Superior temporal gyrus (tissue), 1 donor: ENCODE data around the gene NACC2.
A peak's percentile ranks its signal among the peaks of the same experiment; 100 is the strongest.

Source experiments
- DNase-seq: peaks from one replicate; pipeline ENCODE4 v3.0.0-alpha.2; 2016; ENCODE audit errors: extremely low spot score

Gene NACC2

DNA sequence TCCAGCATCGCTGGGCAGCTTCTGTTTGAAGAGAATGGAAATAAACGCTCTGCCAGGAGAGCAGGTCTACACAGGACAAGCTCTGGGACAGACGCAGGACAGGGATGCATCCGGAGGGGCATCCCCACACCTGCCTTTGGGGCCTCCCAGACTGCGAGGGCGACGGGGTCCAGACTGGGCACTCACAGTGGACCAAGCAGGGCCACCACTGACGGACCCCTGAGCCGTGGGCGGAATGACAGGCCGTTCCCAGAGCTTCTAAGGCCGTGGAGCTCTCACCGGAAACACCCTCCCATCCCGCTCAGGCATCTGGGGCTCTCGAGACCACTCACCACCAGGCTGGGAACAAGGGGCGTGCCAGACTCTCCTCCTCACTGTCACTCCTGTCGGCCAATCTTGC, 34.1 kb upstream of the NACC2 start:
- no peak for DNase-seq

DNA sequence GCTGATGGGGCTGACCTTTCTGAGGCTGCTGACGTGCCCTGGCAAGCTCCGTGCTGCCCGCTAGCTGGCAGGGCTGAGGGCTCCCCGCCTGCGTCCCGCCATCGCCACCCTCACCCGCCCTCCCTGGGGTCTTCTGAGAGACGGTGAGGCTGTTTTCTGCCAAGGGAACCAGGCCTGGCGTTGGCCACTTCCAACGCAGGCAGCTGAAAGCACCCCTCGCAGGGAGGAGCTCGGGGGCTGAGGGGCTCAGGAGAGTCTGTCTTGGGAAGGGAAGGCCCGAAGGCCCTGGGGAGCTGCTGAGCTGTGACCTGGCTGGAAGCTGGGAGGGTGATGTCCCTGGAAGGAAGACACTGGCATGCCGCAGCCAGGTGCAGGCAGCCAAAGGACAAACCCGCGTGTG, 33.3 kb upstream of the NACC2 start:
- no peak for DNase-seq

DNA sequence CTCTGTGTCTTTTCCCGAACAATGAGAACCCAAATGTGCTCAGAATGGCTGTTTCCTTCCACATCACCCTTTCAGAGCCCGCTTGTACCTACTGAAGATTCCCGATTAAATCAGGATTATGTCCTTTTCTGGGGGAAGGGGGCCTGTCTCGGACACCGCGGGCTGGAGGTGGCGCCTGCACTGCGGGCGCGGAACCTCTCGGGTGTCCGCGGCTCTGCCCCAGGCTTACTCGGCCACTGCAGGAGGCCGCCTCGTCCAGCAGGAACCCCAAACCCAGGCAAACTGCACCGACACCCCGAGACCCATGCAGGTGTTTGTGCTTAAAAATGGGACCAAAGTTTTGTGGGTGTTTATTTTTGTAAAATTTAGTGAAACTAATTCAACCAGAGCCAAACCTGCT, 32.2 kb upstream of the NACC2 start:
- no peak for DNase-seq

DNA sequence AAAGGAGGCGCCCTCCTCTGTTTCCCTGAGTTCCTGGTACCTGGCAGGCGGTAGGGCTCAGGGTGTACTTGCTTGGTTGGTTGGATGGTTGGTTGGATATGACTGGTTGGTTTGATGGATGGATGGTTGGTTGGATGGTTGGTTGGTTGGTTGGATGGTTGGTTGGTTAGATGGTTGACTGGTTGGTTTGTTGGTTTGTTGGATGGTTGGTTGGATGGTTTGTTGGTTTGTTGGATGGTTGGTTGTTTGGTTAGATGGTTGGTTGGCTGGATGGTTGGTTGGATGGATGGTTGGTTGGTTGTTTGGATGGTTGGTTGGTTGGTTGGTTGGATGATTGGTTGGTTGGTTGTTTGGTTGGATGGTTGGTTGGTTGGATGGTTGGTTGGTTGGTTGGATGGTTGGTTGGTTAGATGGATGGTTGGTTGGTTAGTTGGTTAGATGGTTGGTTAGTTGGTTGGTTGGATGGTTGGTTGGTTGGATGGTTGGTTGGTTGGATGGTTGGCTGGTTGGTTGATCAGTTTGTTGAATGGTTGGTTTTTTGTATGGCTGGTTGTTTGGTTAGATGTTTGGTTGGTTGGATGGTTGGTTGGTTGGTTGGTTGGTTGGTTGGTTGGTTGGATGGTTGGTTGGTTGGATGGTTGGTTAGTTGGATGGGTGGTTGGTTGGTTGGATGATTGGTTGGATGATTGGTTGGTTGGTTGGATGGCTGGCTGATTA, 30.0 kb upstream of the NACC2 start:
- DNase-seq = no peak

DNA sequence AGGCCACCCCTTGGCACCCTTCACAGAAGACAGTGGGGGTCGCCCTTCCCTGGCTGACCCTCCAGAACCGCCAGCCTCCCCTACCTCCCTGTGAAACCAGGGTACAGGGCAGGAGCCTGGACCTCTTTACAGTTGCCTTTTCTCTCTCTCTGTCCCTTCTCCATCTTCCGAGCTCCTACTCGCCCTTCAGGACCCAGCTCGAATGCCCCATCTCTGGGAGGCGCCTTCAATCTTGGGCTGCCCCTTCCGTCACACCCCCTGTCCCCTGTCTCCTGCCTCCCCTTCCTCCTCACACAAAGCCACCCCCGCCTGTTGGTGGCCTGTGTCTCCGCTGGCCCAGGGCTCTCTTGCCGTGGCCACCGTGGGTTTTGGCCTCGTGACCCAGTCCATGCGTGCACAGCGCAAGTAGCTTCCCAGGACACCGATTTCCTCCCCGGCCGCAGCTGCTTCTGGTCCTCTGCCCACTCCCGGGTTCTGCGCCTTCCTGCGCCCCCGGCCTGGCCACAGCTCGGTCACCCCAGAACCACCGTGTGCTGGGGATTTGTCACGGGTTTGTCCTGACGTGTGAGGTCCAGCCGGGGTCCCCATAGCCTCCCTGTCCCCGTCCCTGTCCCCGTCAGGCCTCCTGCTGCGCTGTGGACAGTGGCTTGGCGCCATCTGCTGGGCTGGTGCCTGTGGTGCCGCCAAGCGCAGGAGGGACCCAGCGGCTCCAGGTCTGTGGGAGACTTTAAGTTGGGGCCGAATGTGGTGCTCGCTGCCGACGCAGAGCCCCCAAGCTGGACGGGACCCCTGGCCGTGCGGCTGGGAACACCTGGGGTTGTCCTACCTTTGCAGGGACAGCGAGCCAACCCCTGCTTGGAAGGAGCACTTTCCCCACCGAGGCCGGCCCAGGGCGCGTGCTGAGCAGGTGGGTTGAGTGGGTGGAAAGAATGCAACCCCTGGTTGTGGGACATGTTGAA, 27.6 kb upstream of the NACC2 start:
- peak; percentile 83 for DNase-seq

DNA sequence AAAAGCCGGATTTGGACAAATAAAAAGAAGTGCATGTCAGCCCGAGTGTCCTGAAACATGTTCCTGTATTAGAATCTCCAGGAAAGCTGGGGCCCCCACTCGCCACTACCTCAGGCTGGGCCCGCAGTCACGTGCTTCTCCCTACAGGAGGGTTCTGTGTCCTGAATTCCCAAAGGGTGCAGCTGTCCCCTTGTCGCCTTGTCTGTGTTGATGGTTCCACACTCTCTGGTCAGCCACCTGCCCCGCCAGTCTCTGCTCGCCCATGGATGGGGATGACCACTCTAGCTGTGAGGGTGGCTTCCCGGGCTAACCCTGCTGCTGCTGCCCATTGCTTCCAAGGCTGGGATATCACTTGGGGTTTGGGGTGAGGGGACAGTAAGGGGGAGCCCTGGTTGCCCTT, 26.7 kb upstream of the NACC2 start:
- DNase-seq = no peak

DNA sequence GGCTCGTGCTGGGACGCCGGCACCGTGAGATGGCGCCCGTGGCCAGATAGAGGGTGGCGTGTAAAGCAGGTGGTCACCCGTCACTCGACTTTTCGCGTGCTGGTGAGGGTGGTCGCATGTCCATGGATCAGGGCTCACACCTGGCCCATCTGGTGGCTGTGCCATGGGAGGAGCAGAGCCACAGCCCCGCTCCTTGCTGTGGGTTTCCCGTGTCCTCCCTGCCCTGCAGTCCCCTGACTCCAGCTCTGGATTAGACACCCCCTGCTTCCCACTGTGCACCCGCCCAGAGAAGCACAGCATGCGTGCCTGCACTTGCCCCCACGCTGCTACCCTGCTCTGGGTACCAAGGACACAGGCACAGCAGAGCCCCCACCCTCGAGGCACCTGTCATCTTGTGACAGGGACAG, 25.4 kb upstream of the NACC2 start:
- DNase-seq = no peak

DNA sequence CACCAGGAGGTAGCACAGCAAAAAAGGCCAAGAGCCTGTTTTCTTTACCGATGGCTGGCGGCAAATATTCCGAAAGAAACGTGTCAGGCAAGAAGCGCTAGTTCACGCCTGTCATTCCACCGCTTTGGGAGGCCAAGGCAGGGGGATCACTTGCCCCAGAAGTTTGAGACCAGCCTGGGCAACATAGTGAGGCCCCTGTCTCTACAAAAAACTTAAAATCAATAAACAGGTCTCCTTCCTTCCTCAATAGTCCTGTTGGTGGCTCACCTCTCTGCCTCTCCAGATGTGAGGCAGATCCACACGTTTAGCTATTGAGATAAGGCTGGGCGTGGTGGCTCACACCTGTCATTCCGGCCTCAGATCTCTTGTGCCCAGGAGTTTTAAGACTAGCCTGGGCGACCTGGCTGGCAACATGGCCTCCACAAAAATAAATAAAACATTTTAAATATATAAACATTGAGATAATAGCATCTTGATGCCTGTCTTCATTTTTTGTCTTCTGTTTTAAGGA, 24.8 kb upstream of the NACC2 start:
- no peak for DNase-seq

DNA sequence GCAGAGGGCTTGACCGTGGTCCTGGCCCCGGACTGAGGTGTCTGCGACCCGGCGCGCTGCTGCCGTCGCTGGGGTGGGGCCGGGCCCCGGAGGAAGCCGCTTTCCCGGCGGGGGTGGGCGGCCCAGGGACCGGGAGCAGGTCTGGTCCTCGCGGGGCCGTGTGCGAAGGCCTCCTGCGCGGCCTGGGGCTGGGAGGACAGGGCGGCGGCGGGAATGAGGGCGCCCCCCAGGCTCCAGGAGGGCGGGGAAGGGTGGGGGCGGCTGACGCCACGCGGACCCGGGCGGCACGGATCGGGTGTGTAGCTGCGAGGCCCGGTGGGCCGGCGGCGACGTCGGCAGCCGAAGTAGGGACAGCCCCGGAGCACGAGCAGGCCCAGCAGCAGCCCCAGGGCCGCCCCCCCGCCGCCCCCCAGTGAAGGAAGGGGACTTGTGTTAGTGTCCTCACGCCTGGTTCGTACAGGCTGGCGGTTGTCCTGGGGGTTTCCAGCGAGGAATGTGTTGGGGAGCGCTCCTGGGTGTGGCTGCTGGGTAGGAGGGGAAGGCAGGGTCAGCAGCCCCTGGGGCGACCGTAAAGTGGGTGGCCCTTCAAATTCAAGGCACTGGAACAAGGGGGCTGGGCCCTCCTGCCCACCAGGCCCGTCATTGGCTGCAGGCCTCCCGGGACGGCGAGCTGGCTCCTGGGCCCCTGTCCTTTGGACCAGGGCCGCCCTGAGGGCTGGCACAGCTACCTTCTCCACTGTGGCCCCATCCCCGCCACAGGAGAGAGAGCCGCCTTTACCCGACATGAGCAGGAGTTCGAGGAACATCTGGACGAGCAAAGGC, 24.2 kb upstream of the NACC2 start:
- no peak for DNase-seq

DNA sequence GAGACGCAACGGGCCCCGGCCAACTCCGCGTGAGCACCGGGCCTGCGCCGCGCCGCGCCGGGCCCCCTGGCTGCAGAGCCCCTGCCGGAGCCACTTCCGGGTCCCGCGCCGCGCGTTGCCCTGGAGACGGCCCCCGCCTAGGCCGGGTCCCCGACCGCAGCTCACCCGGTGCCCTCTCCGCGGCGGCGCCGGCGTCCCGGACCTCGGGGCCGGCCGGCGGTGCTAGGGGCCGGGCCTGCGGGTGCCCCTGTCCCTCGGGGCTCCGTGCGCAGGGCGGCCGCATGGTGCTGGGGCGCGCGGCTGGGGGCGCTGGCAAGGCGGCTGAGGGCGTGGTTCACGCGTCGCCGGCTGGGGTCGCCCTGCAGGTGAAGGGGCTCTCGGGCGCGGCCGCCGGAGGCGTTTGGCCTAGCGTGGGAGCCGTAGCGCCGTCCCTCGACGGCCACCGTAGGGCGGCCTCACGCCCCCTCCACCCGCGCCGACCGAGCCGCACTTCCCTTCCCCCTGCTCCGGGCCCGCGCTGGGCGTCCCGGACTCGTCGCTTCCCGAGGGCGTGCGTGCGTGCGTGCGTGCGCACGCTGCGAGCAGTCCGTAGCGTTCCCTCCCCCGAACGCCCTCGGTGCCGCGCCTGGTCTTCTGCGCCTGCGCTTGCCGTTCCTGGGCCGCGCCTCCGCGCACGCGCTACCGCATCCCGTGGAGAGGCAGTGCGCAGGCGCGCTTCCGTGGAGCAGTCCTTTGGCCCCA, 23.4 kb upstream of the NACC2 start, which contains the start of gene TMEM250:
TSS of gene TMEM250 (minus strand) at position 556 of the 741 bp plus-strand sequence. CDS start 1,975 bp downstream, outside the sequence.
- peak; percentile 92 for DNase-seq

DNA sequence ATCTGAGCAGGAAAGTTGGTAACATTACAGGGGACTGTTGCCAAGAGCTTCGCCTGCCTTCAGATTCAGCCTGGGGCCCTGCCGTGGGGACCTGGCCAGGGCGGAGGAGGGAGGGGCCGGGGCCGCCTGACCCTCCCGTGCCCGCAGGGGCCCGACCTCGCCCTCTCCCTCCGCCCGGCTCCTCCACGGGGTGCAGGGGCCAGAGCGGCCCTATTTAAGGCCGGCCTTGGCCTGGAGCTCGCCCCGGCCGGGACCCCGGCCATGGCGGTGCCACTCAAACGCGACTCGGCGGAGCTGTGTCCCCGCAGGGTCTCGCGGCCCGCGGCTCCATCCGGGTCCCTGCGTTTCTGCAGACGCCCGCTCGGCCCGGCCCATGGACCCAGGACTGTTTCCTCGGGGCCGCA, 22.8 kb upstream of the NACC2 start:
- no peak for DNase-seq

DNA sequence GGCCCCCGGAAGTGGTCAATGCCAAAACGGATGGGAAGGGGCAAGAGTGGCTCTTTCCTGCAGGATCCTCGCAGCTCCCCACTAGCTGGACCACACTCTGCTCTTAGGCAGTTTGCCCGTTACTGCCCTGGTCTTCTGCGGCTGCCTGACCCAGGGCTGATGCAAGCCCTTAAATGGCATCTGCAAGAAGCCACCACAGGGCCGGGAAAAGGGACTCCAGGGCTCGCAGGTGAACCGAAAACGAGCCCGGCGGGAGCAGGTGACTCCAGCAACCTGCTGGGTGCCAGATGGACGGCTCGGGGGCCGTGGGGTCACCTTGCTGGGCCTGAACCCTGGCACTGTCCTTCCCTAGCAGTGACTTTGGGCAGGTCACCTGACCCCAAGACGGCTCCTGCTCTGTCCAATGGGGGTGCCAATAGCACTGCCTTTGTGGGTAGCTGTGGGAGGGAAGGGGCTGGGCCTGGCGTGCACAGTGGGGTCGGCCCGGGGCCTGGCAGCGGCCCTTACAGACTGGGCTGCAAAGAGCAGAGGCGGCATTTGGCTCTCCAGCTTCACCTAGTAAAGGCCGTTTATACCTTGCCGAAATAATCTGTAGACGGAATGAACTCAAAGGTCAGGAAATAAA, 22.3 kb upstream of the NACC2 start:
- no peak for DNase-seq

DNA sequence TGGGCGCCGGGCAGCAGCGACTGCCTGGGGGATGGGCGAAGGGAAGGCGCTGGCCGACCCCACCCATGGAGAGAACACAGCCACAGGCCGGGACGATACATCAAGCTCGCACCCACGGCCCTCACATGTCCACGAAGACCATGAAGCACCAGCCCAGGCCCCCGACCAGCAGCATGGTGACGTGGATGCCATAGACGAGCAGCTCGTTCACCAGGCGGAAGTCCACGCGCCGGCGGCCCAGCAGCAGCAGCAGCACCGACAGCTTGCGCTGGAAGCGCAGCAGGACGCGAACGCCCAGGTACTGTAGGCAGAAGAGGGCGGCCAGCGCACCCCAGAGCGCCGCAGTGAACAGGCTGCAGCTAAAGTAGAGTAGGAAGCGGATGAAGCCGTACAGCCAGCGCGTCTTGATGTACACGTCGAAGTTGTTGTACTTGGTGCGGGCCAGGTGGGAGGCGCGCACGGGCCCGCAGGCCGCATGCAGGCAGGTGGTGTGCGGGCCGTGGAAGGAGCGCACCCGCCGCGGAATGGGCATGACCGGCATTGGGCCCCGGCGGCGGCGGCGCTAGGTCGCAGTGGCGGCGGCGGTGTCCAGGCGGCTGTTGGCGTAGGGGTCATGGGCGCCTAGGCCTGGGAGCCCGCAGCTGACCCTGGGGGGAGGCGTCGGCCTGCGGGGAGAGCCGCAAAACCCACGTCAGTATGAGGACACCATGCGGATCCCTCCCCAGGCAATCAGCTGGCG, 21.4 kb upstream of the NACC2 start:
- no peak for DNase-seq

DNA sequence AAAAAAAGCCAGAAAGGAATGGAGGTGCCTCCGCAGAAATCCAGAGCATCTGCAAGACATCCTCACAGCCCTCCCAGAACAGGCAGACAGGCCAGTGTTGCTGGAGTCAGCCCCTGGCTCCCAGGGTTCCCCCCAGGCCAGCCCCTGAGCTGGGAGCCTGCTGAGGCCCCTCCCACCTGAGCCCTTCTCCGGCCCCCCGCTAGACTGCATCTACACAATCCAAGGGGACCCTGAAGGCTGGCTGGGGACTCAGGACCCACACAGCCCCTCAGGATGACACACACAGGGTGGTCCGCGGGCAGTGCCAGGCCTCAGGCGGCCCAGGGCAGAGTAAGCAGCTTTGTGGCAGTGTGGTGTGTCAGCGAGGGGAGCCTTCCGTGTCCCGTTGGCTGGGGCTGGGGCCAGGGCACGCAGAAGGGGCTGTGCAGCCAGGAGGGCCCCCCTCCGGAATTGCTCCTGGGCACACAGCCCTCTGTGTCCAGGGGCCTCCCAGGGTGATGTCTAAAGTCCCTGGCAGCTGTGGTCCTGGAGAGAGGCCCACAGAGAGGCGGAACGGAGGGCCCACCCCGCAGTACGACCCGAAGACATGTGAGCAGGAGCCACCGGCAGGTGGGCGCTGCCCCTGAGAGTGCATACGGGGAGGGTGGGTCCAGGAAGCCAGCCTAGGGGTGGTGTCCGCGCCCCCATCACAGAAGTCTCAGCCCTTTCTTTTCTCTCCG, 20.7 kb upstream of the NACC2 start:
- DNase-seq = no peak

DNA sequence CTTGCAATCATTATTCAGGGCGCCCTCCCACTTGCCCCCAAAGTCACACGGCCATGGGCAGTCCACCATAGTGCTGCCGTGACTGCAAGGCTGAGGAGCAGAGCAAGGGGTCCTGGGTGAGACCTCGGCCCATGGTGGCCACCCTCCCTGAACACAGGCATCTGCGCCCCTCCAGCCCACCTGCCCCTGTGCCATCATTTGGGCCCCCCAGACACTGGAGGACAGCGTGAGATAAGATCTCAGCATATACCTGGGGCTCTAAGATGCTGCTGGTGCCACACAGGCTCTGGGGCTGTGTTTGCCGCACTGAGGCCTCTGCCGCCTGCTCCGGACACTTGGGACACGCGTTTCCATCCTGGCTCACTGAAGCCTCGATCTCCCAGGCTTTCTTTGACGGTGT, 20.1 kb upstream of the NACC2 start:
- DNase-seq = no peak

DNA sequence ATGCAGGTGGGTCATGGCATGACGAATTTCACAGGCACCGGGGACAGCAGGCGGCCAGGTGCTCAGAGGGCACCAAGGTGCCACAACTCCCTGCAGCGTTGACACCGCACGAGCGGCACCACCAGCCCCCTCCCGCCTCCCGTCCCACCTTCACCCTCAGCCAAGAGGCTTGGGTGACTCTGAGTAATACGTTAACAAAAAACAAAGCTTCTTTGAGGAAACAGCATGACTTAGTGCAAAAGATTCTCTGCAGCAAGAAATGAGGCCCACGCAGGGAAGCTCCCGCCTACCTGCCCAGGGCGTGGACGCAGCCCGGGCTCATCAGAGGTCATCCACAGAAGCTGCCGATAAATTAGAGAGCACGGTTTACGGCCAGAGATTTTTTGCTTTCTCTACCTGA, 19.5 kb upstream of the NACC2 start:
- no peak for DNase-seq

DNA sequence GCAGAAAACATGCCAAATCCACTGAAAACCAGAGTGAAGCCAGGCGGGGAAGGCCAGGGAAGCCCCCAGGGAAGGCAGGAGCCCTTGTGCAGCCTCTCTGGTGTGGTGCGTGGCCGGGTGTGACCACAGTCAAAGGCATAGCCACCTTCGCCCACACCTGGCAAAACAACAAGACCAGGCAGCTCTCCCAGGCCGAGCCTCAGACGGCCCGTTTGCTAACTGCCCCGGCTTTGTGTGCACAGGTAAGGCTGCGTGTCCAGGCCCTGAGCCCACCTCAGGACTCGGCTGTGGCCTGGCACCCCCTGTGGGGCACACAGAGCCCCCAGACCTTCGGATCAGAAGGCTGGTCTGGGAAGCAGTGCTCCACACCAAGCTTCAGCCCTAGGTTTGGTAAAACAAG, 17.5 kb upstream of the NACC2 start:
- no peak for DNase-seq

DNA sequence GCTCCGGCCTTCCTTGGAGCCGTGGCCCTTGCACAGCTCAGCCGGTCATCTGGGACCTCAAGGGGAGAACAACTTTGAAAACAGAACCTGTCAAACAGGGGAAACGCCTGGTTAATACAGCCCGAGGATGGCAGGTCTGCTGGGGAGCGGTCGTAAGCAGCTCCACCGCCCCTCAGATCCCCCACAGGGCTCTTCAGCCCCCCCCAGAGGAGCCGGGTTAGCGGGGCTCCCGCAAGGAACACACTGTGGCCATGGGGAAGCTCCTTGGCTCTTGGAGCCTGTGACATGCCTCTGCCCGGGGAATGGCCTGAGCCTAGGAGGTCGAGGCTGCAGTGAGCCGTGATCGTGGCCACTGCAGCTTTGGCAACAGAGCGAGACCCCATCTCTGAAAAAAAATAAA, 16.8 kb upstream of the NACC2 start:
- no peak for DNase-seq

DNA sequence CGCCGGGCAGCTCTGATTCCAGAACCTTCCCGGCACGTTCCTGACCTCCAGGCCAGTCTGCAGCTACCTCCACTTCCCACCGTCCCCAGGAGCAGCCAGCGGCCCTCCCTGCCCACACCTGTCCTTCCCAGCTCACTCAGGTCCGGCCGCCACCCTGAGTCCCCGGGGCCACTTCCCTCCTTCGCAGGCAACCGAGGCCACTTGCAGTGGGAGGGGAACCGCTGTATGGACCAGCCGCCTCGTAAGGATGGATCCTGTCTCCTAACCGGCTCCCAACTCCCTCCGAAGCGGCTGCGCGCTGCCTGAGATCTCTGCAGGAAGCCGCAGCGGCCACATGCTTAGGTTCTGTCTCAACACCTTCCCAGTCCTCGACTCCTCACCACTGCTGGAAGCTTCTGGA, 16.1 kb upstream of the NACC2 start:
- no peak for DNase-seq
